ENCODE results near the gene AXDND1. TPM values are rescaled to one million over a fixed set of nuclear protein-coding genes. Genes with fewer than 3 reads are reported as not detected.

The AXDND1 gene
- polyA plus RNA-seq, 1 of the 3 experiments (the other 2 are of a cell fraction) = 0.16 TPM

DNA sequence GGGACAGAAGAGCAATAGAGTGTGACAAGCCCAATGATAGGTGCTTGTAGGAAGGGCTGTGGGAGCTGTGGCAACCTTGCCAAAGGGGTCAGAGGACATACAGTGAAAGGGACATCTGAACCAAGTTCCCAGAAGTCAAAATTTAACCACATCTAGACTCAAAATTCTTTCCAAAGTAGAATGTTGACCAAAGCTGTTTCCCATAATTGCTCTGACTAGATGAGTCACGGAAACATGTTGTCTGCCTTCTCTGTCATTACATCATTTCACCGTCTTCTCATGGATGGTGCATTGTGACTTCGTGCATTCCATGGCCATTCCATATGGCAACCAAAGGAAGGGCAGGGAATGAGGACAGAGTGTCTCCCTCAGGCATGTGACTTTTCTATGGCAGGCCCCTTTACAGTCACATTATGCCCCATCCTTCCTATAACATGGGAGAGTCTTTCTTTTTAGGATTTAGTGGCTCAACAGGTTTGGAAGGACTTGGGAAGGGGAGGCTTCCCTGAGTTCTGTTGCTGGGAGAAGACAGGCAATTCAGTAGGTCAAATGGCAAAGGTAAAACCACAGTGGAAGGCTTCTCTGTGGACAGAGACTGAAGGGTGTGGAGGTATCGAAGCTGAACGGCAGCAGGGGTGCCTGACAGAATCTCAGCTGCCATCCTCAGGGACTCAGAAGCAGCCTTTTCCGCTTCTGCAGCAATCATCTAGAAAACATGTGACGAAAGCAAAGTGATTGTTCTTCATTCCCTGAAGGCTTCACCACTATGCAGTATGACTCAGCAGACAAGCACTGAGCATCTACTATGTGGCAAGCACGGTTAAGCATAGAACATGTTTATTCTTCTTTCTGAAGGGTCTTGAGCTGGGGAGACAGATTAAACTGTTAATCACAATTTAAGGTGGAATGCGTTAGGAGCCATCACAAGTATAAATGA lies 185.2 kb downstream of the AXDND1 start:
- Histone ChIP-seq H3K4me2 (0 out of 2 replicates have a peak overlapping the region, but pooled peaks have one; percentile 2), H3K4me1 (ENCODE audit: control insufficient read depth in 1 of 2, insufficient read depth in 2 of 2, low read depth in 1 of 2, low read length in 1 of 2) (no peaks in the 10 kb centered on the region), H3K9ac (no peak overlapping the region), H3K9me3 (no peaks in the 10 kb centered on the region), H3F3A (replicated peaks; ENCODE audit: insufficient read depth) (no peaks in the 10 kb centered on the region), H3K9me2 (no peaks in the 10 kb centered on the region), H2AFZ (ENCODE audit: low read depth) (no peak overlapping the region), H3K27ac (ENCODE audit: low read depth in 2 of 2, low read length in 1 of 2) (no peak overlapping the region), H3K4me3 (ENCODE audit: low read depth in 2 of 2, low read length in 1 of 2) (no peak overlapping the region), H3K79me2 (ENCODE audit: insufficient read depth) (no peaks in the 10 kb centered on the region), H3K36me3 (replicated peaks in 1 of 2; ENCODE audit: control insufficient read depth in 1 of 2, insufficient read depth in 2 of 2, low read length in 1 of 2) (no peaks in the 10 kb centered on the region), H4K20me1 (ENCODE audit: insufficient read depth) (no peaks in the 10 kb centered on the region), H3K27me3 (ENCODE audit: insufficient read depth) (no peaks in the 10 kb centered on the region)
- 41% methylated on average over 9 of the region's 9 CpGs for WGBS (ENCODE audit: low lambda C conversion rate)
- TF ChIP-seq POLR2AphosphoS5 (IDR thresholded peaks at IDR 0.05; ENCODE audit: low read depth, low read length) (no peak), RAD21 (IDR thresholded peaks at IDR 0.05; ENCODE audit: low read length) (no peak), JUND (IDR thresholded peaks at IDR 0.05) (no peak), RFX5 (IDR thresholded peaks at IDR 0.05; ENCODE audit: low read length) (no peak), SMC3 (IDR thresholded peaks at IDR 0.05; ENCODE audit: low read depth, low read length) (no peak), MEF2A (IDR thresholded peaks at IDR 0.05; ENCODE audit: borderline replicate concordance, low read depth) (no peak), GATA2 (CRISPR knock-in tag; IDR thresholded peaks at IDR 0.05) (no peak)
- DNase-seq = no peak
- ChIA-PET POLR2A (interaction anchor here (1.0 kb wide), 1 partner anchor 10 kb away, joined by 4 read pairs; no protein-coding TSS in a partner anchor), CTCF (no interaction called here)

DNA sequence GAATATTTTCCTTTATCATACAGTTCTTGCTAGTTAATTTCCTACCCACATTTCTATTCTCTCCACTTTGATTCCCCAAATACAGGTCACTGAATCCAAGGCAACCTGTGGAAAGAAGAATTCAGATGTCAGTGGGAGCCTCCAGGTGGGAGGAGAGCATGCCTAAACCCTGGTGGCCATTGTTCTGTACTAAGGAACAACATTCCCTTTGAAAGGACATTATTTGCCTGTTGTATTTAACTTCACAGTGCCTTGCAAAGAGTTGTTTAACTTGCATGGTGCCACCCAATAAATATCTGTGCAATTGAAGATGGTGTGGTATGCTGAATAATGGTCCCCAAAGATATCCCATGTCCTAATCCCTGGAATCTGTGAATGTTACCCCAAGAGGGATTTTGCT lies 188.7 kb downstream of the AXDND1 start:
- H3K9me2 ChIP-seq = no peaks in the 10 kb centered on the region
- TF ChIP-seq IRF3 (IDR thresholded peaks at IDR 0.05; ENCODE audit: low read depth, low read length) (no peak), SMC3 (IDR thresholded peaks at IDR 0.05; ENCODE audit: low read depth, low read length) (no peak), EZH2phosphoT487 (IDR thresholded peaks at IDR 0.05; ENCODE audit: borderline replicate concordance, low read depth) (no peak), YY1 (IDR thresholded peaks at IDR 0.05; ENCODE audit: low read depth) (no peak), TEAD4 (IDR thresholded peaks at IDR 0.05; ENCODE audit: borderline replicate concordance, insufficient read depth) (no peak), POLR2AphosphoS5 (IDR thresholded peaks at IDR 0.05; ENCODE audit: low read depth, low read length) (no peak), FOSL2 (IDR thresholded peaks at IDR 0.05; ENCODE audit: borderline replicate concordance, low read depth) (no peak), RFX5 (IDR thresholded peaks at IDR 0.05; ENCODE audit: low read length) (no peak)
- ChIA-PET POLR2A (no interaction called here), CTCF (interaction anchor here (1.8 kb wide), 1 partner anchor 9 kb away, joined by 4 read pairs; no protein-coding TSS in a partner anchor)
- no peak overlapping the region for H2AFZ ChIP-seq (ENCODE audit: low read depth)
- no peaks in the 10 kb centered on the region for H3K4me1 ChIP-seq (ENCODE audit: control insufficient read depth in 1 of 2, insufficient read depth in 2 of 2, low read depth in 1 of 2, low read length in 1 of 2)
- H3F3A ChIP-seq (replicated peaks; ENCODE audit: insufficient read depth) = no peaks in the 10 kb centered on the region
- no peak overlapping the region for H3K9ac ChIP-seq
- H3K27ac ChIP-seq (ENCODE audit: low read depth in 2 of 2, low read length in 1 of 2) = no peak overlapping the region
- no peak for DNase-seq
- no peaks in the 10 kb centered on the region for H3K79me2 ChIP-seq (ENCODE audit: insufficient read depth)
- no peak overlapping the region for H3K4me3 ChIP-seq (ENCODE audit: low read depth in 2 of 2, low read length in 1 of 2)
- no peaks in the 10 kb centered on the region for H3K36me3 ChIP-seq (replicated peaks in 1 of 2; ENCODE audit: control insufficient read depth in 1 of 2, insufficient read depth in 2 of 2, low read length in 1 of 2)
- H3K4me2 ChIP-seq = no peak overlapping the region
- no peaks in the 10 kb centered on the region for H3K9me3 ChIP-seq
- H4K20me1 ChIP-seq (ENCODE audit: insufficient read depth) = no peaks in the 10 kb centered on the region
- no peaks in the 10 kb centered on the region for H3K27me3 ChIP-seq (ENCODE audit: insufficient read depth)

Data from SK-N-SH (cell line).